Measurements from ENCODE around the gene PPP1R3C. TPM values are rescaled to one million over a fixed set of nuclear protein-coding genes. Genes with fewer than 3 reads are reported as not detected.

The PPP1R3C gene
- total RNA-seq, 3 donors from 2014 or later = 9.4 to 48.1 (median 14.4) TPM

DNA sequence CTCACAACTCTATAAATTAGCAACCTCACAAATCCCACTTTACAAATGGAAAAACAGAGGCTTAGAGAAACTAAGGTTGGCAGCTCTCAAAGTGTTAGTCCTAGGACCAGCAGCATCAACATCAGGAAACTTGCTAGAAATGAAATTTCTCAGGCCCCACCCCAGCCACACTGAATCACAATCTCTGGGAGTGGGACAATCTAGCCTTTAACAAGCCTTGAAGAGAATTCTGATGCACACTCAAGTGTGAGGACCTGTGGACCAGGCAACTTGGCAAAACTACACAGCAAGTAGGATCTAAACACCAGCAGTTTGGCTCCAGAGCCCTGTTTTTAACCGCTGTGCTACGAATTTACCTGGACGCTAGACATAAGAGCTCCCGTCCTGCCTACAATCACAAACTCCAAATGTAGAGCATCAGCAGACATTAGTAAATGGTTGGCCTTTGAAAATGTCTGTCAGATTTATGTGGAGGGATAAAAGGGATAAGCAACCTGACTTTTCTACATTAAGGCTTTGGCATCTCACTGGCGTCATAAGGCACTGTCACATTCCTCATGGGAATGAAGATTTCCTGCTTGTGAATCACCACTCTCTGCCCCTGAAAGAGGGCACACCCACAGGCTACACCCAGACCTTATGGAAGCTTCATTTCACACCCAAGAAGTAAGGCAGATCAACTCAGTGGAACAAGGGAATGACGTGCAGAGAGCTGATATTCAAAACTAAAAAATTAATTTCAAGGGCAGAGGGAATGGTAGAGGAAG, 34.5 kb downstream of the PPP1R3C start:
- no peaks in the 10 kb centered on the region for H3K27me3 ChIP-seq
- no peak for DNase-seq (ENCODE audit: low spot score in 2 of 2)
- no peak overlapping the region for H3K4me3 ChIP-seq
- H3K36me3 ChIP-seq = no peaks in the 10 kb centered on the region
- H3K27ac ChIP-seq = peak overlapping the region; percentile 21 to 73
- intact Hi-C loops (cut with DNase I; ENCODE audit: low total_unique reads) = no loop called here
- H3K9me3 ChIP-seq = no peaks in the 10 kb centered on the region
- H3K4me1 ChIP-seq = peaks cover 0 to 4% of the 10 kb centered on the region in 2 donors
- TF ChIP-seq POLR2AphosphoS5 (IDR thresholded peaks at IDR 0.05) = no peak
- TF ChIP-seq, protein P1, sequence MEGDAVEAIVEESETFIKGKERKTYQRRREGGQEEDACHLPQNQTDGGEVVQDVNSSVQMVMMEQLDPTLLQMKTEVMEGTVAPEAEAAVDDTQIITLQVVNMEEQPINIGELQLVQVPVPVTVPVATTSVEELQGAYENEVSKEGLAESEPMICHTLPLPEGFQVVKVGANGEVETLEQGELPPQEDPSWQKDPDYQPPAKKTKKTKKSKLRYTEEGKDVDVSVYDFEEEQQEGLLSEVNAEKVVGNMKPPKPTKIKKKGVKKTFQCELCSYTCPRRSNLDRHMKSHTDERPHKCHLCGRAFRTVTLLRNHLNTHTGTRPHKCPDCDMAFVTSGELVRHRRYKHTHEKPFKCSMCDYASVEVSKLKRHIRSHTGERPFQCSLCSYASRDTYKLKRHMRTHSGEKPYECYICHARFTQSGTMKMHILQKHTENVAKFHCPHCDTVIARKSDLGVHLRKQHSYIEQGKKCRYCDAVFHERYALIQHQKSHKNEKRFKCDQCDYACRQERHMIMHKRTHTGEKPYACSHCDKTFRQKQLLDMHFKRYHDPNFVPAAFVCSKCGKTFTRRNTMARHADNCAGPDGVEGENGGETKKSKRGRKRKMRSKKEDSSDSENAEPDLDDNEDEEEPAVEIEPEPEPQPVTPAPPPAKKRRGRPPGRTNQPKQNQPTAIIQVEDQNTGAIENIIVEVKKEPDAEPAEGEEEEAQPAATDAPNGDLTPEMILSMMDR (IDR thresholded peaks at IDR 0.05) = no peak
- TF ChIP-seq POLR2A (IDR thresholded peaks at IDR 0.05) = no peak

DNA sequence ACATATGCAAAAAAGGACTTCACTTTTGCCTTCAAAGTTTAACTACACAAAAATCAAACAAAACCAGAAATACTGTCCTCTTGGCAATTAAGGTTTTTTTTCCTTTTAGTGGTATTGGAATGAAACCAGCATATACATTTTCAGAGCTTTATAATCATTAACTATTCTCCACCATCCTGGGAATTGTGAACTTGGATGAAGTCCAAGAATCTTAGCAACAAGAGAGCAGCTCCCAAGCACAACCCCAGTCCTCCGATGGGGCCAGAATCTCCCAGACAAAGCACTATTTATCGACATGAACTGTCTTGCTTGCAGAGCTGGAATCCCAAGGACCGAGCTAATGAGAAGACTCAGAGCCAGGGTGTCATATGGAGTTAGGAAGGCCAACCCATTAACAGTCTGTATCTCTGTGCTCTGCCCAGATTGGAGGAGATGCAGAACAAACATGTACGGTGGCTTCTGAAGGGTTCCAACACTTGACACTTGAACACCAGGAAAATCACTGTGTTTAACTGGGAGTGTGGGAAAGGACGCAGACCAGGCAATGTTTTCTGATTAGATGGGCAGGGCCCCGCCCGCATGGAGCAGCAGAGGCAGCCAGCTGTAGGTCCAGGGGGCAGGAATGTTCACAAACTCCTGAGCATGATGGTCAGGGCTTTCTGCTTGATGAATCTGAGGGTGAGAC, 35.5 kb downstream of the PPP1R3C start:
- Histone ChIP-seq H3K27me3 (no peaks in the 10 kb centered on the region), H3K27ac (peak overlapping the region; percentile 21 to 73), H3K36me3 (no peaks in the 10 kb centered on the region), H3K4me3 (no peak overlapping the region), H3K4me1 (peaks cover 0 to 5% of the 10 kb centered on the region in 2 donors), H3K9me3 (no peaks in the 10 kb centered on the region)
- no peak for DNase-seq (ENCODE audit: low spot score in 2 of 2)
- TF ChIP-seq POLR2A (IDR thresholded peaks at IDR 0.05) = no peak
- TF ChIP-seq POLR2AphosphoS5 (IDR thresholded peaks at IDR 0.05) = no peak
- TF ChIP-seq, protein P1 (IDR thresholded peaks at IDR 0.05) = no peak
- intact Hi-C loops (cut with DNase I; ENCODE audit: low total_unique reads) = no loop called here

DNA sequence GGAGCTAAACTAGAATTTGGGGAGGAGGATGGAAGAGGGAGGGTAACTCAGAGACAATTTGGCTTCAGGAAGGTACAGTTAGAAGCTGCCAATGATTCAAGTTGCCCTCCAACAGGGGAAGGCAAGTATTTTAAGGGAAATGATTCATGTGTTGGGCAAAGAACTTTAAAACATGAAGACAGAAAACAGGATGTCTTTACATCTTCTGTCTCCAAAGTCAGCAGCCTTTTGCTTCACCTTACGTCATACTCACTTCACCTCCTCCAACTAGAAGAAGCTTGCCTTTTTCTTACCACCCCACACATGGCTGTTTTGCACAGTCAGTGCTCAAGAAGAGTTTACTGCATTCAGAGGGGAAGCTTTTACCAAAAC, 36.1 kb downstream of the PPP1R3C start:
- peak overlapping the region; percentile 21 to 43 for H3K27ac ChIP-seq
- no peak for DNase-seq (ENCODE audit: low spot score in 2 of 2)
- no peak for TF ChIP-seq POLR2A (IDR thresholded peaks at IDR 0.05)
- no peak for TF ChIP-seq POLR2AphosphoS5 (IDR thresholded peaks at IDR 0.05)
- TF ChIP-seq, protein P1 (IDR thresholded peaks at IDR 0.05) = no peak
- no peak overlapping the region for H3K4me3 ChIP-seq
- H3K4me1 ChIP-seq = peaks cover 0 to 5% of the 10 kb centered on the region in 2 donors
- no peaks in the 10 kb centered on the region for H3K36me3 ChIP-seq
- intact Hi-C loops (cut with DNase I; ENCODE audit: low total_unique reads) = no loop called here
- H3K27me3 ChIP-seq = no peaks in the 10 kb centered on the region
- no peaks in the 10 kb centered on the region for H3K9me3 ChIP-seq

DNA sequence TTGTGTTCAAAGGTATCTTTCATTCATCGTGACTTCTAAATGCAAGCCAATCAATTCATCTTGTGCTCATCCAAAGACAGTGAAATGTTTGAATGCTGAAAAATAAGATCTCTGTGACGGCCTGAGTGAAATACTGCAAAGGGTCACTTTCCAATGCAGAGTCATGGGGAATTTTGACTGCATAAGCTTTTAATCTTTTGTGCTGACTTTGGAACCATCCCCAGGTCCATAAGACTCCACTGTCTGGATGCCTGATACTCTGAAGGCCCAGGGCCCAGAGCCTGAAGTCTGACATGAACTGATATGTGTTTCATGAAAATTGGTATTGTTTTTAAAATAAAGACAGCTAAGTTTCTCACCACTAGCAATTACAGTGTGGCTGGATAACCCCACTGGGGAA, 39.0 kb downstream of the PPP1R3C start:
- DNase-seq (ENCODE audit: low spot score in 2 of 2) = no peak
- Histone ChIP-seq H3K9me3 (no peaks in the 10 kb centered on the region), H3K4me3 (no peak overlapping the region), H3K36me3 (no peaks in the 10 kb centered on the region), H3K4me1 (peaks cover 0 to 23% of the 10 kb centered on the region in 2 donors), H3K27ac (peak overlapping the region; percentile 4 to 18), H3K27me3 (no peaks in the 10 kb centered on the region)
- no peak for TF ChIP-seq POLR2AphosphoS5 (IDR thresholded peaks at IDR 0.05)
- intact Hi-C loops (cut with DNase I; ENCODE audit: low total_unique reads) = no loop called here

DNA sequence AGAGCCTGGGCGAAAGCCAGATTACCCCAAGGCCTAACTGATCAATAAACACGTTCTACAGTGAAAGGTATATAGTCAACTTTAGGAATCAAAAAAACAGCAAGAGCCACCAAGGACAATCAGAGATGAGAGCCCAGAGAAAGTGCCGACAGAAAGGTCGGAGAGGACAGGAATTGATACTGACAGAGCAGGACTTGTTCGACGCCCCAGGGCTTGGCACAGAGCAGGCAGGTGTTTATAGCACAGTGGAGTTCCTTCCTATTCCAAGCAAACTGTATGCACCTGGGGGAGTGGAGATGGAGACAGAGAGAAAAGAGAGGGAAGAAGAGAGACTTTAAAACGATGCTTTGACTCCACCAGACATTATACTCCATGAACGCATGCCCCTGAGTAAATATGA, 39.5 kb downstream of the PPP1R3C start:
- peak in 1 of 2 donors; percentile 62 for DNase-seq (ENCODE audit: low spot score in 2 of 2)
- no peaks in the 10 kb centered on the region for H3K27me3 ChIP-seq
- TF ChIP-seq, protein P1 (IDR thresholded peaks at IDR 0.05) = no peak
- TF ChIP-seq POLR2AphosphoS5 (IDR thresholded peaks at IDR 0.05) (no peak), POLR2A (IDR thresholded peaks at IDR 0.05) (no peak)
- H3K4me1 ChIP-seq = peaks cover 0 to 24% of the 10 kb centered on the region in 2 donors
- no peaks in the 10 kb centered on the region for H3K36me3 ChIP-seq
- peak overlapping the region; percentile 4 to 18 for H3K27ac ChIP-seq
- no peaks in the 10 kb centered on the region for H3K9me3 ChIP-seq
- intact Hi-C loops (cut with DNase I; ENCODE audit: low total_unique reads) = no loop called here
- no peak overlapping the region for H3K4me3 ChIP-seq
